IMR-90 (cell line): ENCODE measurements around the gene HSBP1L1.

Source experiments
- BHLHE40 ChIP-seq: fragments of 150-350 bp; IDR thresholded peaks from 2 replicates; pipeline ENCODE4 v1.6.1; 2016; ENCODE audit warnings: mild to moderate bottlenecking, low read depth, low read length
- CEBPB ChIP-seq: IDR thresholded peaks from 2 replicates; pipeline ENCODE4 v1.6.1; 2012; ENCODE audit warnings: low read depth, low read length, improper control_type of control experiment
- ELK1 ChIP-seq: fragments of 150-350 bp; IDR thresholded peaks from 2 replicates; pipeline ENCODE4 v1.6.1; 2016; ENCODE audit warnings: low read depth, mild to moderate bottlenecking, low read length, moderate library complexity, borderline replicate concordance
- MAFK ChIP-seq: IDR thresholded peaks from 2 replicates; pipeline ENCODE4 v1.6.1; 2012; ENCODE audit warnings: low read depth, low read length, improper control_type of control experiment
- MXI1 ChIP-seq: IDR thresholded peaks from 2 replicates; pipeline ENCODE4 v1.6.1; 2012; ENCODE audit warnings: low read depth, mild to moderate bottlenecking, low read length, moderate library complexity, borderline replicate concordance
- POLR2A ChIP-seq: IDR thresholded peaks from 2 replicates; pipeline ENCODE4 v1.6.1; 2012; ENCODE audit warnings: mild to moderate bottlenecking, low read depth, low read length
- RAD21 ChIP-seq: IDR thresholded peaks from 2 replicates; pipeline ENCODE4 v1.6.1; 2012; ENCODE audit warnings: low read length, improper control_type of control experiment
- RCOR1 ChIP-seq: IDR thresholded peaks from 2 replicates; pipeline ENCODE4 v1.6.1; 2012; ENCODE audit warnings: mild to moderate bottlenecking, low read length, improper control_type of control experiment; ENCODE audit not compliant: insufficient replicate concordance
- RFX5 ChIP-seq: IDR thresholded peaks from 2 replicates; pipeline ENCODE4 v1.8.0; 2012; ENCODE audit warnings: low read depth, mild to moderate bottlenecking, low read length, moderate library complexity
- SMC3 ChIP-seq: fragments of 150-350 bp; IDR thresholded peaks from 2 replicates; pipeline ENCODE4 v1.6.1; 2016; ENCODE audit warnings: low read depth, mild to moderate bottlenecking, antibody characterized with exemption, low read length, moderate library complexity
- TF ChIP-seq, protein P1 (sequence below): conservative IDR thresholded peaks from 2 replicates; pipeline ENCODE4 v1.5.1; 2012; ENCODE audit warnings: mild to moderate bottlenecking, low read depth, low read length, improper control_type of control experiment

GRCh38 chr18:79944126-79944731 is 20.2 kb upstream of the HSBP1L1 start:
- TF ChIP-seq, protein P1, sequence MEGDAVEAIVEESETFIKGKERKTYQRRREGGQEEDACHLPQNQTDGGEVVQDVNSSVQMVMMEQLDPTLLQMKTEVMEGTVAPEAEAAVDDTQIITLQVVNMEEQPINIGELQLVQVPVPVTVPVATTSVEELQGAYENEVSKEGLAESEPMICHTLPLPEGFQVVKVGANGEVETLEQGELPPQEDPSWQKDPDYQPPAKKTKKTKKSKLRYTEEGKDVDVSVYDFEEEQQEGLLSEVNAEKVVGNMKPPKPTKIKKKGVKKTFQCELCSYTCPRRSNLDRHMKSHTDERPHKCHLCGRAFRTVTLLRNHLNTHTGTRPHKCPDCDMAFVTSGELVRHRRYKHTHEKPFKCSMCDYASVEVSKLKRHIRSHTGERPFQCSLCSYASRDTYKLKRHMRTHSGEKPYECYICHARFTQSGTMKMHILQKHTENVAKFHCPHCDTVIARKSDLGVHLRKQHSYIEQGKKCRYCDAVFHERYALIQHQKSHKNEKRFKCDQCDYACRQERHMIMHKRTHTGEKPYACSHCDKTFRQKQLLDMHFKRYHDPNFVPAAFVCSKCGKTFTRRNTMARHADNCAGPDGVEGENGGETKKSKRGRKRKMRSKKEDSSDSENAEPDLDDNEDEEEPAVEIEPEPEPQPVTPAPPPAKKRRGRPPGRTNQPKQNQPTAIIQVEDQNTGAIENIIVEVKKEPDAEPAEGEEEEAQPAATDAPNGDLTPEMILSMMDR, result no peak
- TF ChIP-seq SMC3 (no peak), RFX5 (no peak), CEBPB (no peak), RCOR1 (no peak), MXI1 (no peak), MAFK (no peak), ELK1 (no peak), RAD21 (no peak), POLR2A (no peak), BHLHE40 (no peak)
